Gastroesophageal sphincter (tissue), 4 donors: Measurements from ENCODE around the gene USP44. TPM values are rescaled to one million over a fixed set of nuclear protein-coding genes. Genes with fewer than 3 reads are reported as not detected.

Experiments used
- ATAC-seq: fragments of 150-250 bp; one replicate; pipeline ENCODE4 v1.9.1; 2016; ENCODE audit warnings: mild to moderate bottlenecking, moderate library complexity
- H3K27ac ChIP-seq, 4 donors: fragments of 200-600 bp; sonication (generic) in 3 of 4; 1 replicate in 3 of 4; 2 replicates in 1 of 4; pipeline ENCODE4 v1.5.1; 2016 to 2019
- H3K27me3 ChIP-seq: fragments of 200-600 bp; sonication (generic); one replicate; pipeline ENCODE4 v1.5.1; 2019
- H3K36me3 ChIP-seq, 2 donors: fragments of 200-600 bp; sonication (generic); one replicate each; pipeline ENCODE4 v1.5.1; 2019; ENCODE audit warnings: control low read depth in 1 of 2
- H3K4me1 ChIP-seq, 3 donors: fragments of 200-600 bp; sonication (generic); 1 replicate in 2 of 3; 2 replicates in 1 of 3; pipeline ENCODE4 v1.5.1; 2016 to 2019; ENCODE audit warnings: control low read depth in 2 of 3
- H3K4me3 ChIP-seq, 2 donors: fragments of 200-600 bp; sonication (generic); one replicate each; pipeline ENCODE4 v1.5.1; 2019; ENCODE audit warnings: mild to moderate bottlenecking in 1 of 2, moderate library complexity in 1 of 2
- H3K9me3 ChIP-seq, 3 donors: fragments of 200-600 bp; sonication (generic); one replicate each; pipeline ENCODE4 v1.5.1; 2017 to 2019; ENCODE audit warnings: control low read depth in 2 of 3
- EP300 ChIP-seq: sonication (generic); formaldehyde crosslinking; IDR thresholded peaks from one replicate; pipeline ENCODE4 v1.6.1; 2017; ENCODE audit warnings: antibody characterized with exemption, mild to moderate bottlenecking
- POLR2A ChIP-seq, 2 donors: fragments of 450-650 bp; IDR thresholded peaks; one replicate each; pipeline ENCODE4 v1.6.1; 2017; ENCODE audit warnings: antibody characterized with exemption in 2 of 2, mild to moderate bottlenecking in 2 of 2, moderate library complexity in 1 of 2
- POLR2AphosphoS5 ChIP-seq: sonication (generic); formaldehyde crosslinking; IDR thresholded peaks from one replicate; pipeline ENCODE4 v1.6.1; 2017; ENCODE audit warnings: antibody characterized with exemption
- WGBS, 2 donors: methylation state at CpG; one replicate each; pipeline ENCODE4 v1.1.5; 2018; ENCODE audit warnings: low coverage in 1 of 2; 5-methylcytosine and 5-hydroxymethylcytosine counted together
- total RNA-seq, 4 donors: library from RNA; depleted of rRNA; stranded (reverse); fragments of >200 nt; gene quantifications; one replicate each; pipeline ENCODE4 v1.1.0, GENCODE V29; 2016
- TF ChIP-seq, protein P1 (sequence below), 4 experiments: fragments of 200-600 bp in 2 of 4; fragments of 450-650 bp in 2 of 4; sonication (generic) in 1 of 4; IDR thresholded peaks; one replicate each; pipeline ENCODE4 v1.5.1; 2017 to 2019; ENCODE audit warnings: antibody characterized with exemption in 4 of 4, mild to moderate bottlenecking in 2 of 4, moderate library complexity in 2 of 4

The USP44 gene
- total RNA-seq, 4 donors from 2014 or later, result 5.9 to 9.7 (median 6.0) TPM

- no peak for ATAC-seq
- no peak overlapping the region for H3K27ac ChIP-seq
- no peaks in the 10 kb centered on the region for H3K9me3 ChIP-seq
- H3K27me3 ChIP-seq, result no peaks in the 10 kb centered on the region
- H3K36me3 ChIP-seq, result no peaks in the 10 kb centered on the region
- H3K4me3 ChIP-seq, result no peak overlapping the region
- WGBS, 2 donors, result 82 to 91% methylated on average over 3 to 5 of the region's 5 CpGs
- H3K4me1 ChIP-seq, result peaks cover 0 to 1% (median 0%) of the 10 kb centered on the region in 3 donors
- TF ChIP-seq POLR2A (IDR thresholded peaks at IDR 0.05), result no peak
- no peak for TF ChIP-seq EP300
- TF ChIP-seq, protein P1, sequence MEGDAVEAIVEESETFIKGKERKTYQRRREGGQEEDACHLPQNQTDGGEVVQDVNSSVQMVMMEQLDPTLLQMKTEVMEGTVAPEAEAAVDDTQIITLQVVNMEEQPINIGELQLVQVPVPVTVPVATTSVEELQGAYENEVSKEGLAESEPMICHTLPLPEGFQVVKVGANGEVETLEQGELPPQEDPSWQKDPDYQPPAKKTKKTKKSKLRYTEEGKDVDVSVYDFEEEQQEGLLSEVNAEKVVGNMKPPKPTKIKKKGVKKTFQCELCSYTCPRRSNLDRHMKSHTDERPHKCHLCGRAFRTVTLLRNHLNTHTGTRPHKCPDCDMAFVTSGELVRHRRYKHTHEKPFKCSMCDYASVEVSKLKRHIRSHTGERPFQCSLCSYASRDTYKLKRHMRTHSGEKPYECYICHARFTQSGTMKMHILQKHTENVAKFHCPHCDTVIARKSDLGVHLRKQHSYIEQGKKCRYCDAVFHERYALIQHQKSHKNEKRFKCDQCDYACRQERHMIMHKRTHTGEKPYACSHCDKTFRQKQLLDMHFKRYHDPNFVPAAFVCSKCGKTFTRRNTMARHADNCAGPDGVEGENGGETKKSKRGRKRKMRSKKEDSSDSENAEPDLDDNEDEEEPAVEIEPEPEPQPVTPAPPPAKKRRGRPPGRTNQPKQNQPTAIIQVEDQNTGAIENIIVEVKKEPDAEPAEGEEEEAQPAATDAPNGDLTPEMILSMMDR (IDR thresholded peaks at IDR 0.05), result no peak
- TF ChIP-seq POLR2AphosphoS5, result no peak
These were observed 2.1 kb upstream of the USP44 start for GRCh38 chr12:95553197-95553943.

GRCh38 chr12:95551913-95552516 is 739 bp upstream of the USP44 start:
- Histone ChIP-seq H3K27ac (no peak overlapping the region), H3K36me3 (no peaks in the 10 kb centered on the region), H3K9me3 (no peaks in the 10 kb centered on the region), H3K4me3 (no peak overlapping the region), H3K4me1 (peaks cover 0 to 15% (median 0%) of the 10 kb centered on the region in 3 donors), H3K27me3 (no peaks in the 10 kb centered on the region)
- TF ChIP-seq POLR2AphosphoS5, result no peak
- TF ChIP-seq POLR2A (IDR thresholded peaks at IDR 0.05), result no peak
- TF ChIP-seq, protein P1 (IDR thresholded peaks at IDR 0.05), result no peak
- no peak for TF ChIP-seq EP300
- WGBS, 2 donors, result 64 to 75% methylated on average over 7 of the region's 7 CpGs
- no peak for ATAC-seq

DNA sequence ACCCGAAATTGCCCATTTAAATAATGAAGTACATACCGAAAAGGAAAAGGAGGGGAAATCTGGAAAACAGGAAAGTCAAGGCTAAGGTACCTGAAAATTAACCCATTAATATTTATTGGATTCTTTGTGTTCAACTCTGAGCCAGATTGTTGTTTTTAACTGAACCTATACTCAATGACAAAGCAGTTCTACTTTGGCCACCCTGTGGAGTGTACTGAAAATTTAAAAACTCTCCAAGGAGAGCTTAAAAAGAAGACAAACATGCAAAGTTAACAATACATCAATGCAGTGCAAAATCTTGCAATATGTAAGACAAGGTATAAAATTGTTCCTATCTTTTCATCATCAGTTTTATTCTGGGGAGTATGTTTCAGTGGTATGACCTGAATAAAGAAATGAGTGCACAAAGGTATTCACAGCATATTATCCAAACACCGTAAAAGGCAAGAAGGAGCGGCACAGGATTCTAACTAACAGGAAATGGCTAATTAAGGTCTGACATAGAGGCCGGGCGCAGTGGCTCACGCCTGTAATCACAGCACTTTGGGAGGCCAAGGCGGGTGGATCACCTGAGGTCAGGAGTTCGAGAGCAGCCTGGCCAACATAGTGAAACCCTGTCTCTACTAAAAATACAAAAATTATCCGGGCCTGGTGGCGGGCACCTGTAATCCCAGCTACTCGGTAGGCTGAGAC is 1.7 kb downstream of the USP44 start:
- Histone ChIP-seq H3K4me1 (peaks cover 0 to 15% (median 0%) of the 10 kb centered on the region in 3 donors), H3K4me3 (peak overlapping the region; percentile 80 to 94), H3K9me3 (no peaks in the 10 kb centered on the region), H3K36me3 (no peaks in the 10 kb centered on the region), H3K27me3 (no peaks in the 10 kb centered on the region), H3K27ac (peak overlapping the region in 1 of 4 donors; percentile 92)
- TF ChIP-seq, protein P1 (IDR thresholded peaks at IDR 0.05), result no peak
- no peak for TF ChIP-seq POLR2A (IDR thresholded peaks at IDR 0.05)
- TF ChIP-seq EP300, result no peak
- no peak for TF ChIP-seq POLR2AphosphoS5
- 68 to 75% methylated on average over 11 to 12 of the region's 12 CpGs for WGBS, 2 donors
- no peak for ATAC-seq

- Histone ChIP-seq H3K4me1 (peaks cover 0 to 15% (median 0%) of the 10 kb centered on the region in 3 donors), H3K9me3 (no peaks in the 10 kb centered on the region), H3K27ac (peak overlapping the region; percentile 19 to 92 (median 89)), H3K36me3 (no peaks in the 10 kb centered on the region), H3K27me3 (no peaks in the 10 kb centered on the region), H3K4me3 (peak overlapping the region; percentile 80 to 94)
- peak; percentile 91 for ATAC-seq
- 30 to 42% methylated on average over 8 to 16 of the region's 98 CpGs for WGBS, 2 donors
- TF ChIP-seq POLR2AphosphoS5 (no peak), EP300 (no peak), POLR2A (IDR thresholded peaks at IDR 0.05) (peak; percentile 61)
These were observed 2.5 kb downstream of the USP44 start for GRCh38 chr12:95548539-95549391.
